Caco-2 (cell line): ENCODE measurements around the gene CDH13. TPM values are rescaled to one million over a fixed set of nuclear protein-coding genes. Genes with fewer than 3 reads are reported as not detected.
A peak's percentile ranks its signal among the peaks of the same experiment; 100 is the strongest.

Experiments used
- BruUV-seq: library from RNA; stranded (reverse); fragments of 400-500 nt; replicated peaks from 2 replicates; lab custom pipeline; 2021; lab: Mats Ljungman, UMichigan
- CTCF ChIA-PET: fragments of 300-600 bp; sonication (Branson Sonifier 250); formaldehyde crosslinking; loops from one replicate; lab custom pipeline; 2022; ENCODE audit warnings: antibody characterized with exemption; lab: Charles Lee
- POLR2A ChIA-PET: fragments of 300-600 bp; sonication (Branson Sonifier 250); formaldehyde crosslinking; loops from one replicate; lab custom pipeline; 2022; ENCODE audit warnings: antibody characterized with exemption; lab: Charles Lee
- DNase-seq, 2 experiments: peaks; one replicate each; pipeline versions ENCODE4 v3.0.0 to v3.0.0-alpha.2; 2020 to 2022
- H3K27me3 ChIP-seq: replicated peaks from 2 replicates; pipeline ENCODE4 v1.6.0; 2011; ENCODE audit warnings: low read length; ENCODE audit not compliant: control insufficient read depth, insufficient read depth
- H3K36me3 ChIP-seq: 2 replicates; pipeline ENCODE4 v1.5.1; 2011; ENCODE audit warnings: low read length; ENCODE audit not compliant: control insufficient read depth, insufficient read depth
- H3K4me1 ChIP-seq: fragments of 250-450 bp; sonication (Bioruptor Pico); 2 replicates; pipeline ENCODE4 v1.5.1; 2020; ENCODE audit warnings: mild to moderate bottlenecking
- H3K4me3 ChIP-seq: 2 replicates; pipeline ENCODE4 v1.5.1; 2011; ENCODE audit warnings: low read depth, mild to moderate bottlenecking, control low read depth, low read length
- H3K9me3 ChIP-seq: fragments of 250-450 bp; sonication (Bioruptor Pico); 2 replicates; pipeline ENCODE4 v1.5.1; 2020; ENCODE audit warnings: mild to moderate bottlenecking, moderate library complexity
- H3K27ac Mint-ChIP-seq: one replicate; pipeline ENCODE4 v1.8.0; 2022; ENCODE audit warnings: mixed read lengths; ENCODE audit not compliant: unreplicated experiment
- H3K27me3 Mint-ChIP-seq: one replicate; pipeline ENCODE4 v1.8.0; 2022; ENCODE audit warnings: mixed read lengths; ENCODE audit not compliant: insufficient read depth, unreplicated experiment
- H3K36me3 Mint-ChIP-seq: one replicate; pipeline ENCODE4 v1.8.0; 2022; ENCODE audit warnings: mild to moderate bottlenecking, mixed read lengths; ENCODE audit not compliant: insufficient read depth, unreplicated experiment
- H3K4me1 Mint-ChIP-seq: one replicate; pipeline ENCODE4 v1.8.0; 2022; ENCODE audit warnings: low read depth, mixed read lengths; ENCODE audit not compliant: unreplicated experiment
- H3K4me3 Mint-ChIP-seq: one replicate; pipeline ENCODE4 v1.8.0; 2022; ENCODE audit warnings: mild to moderate bottlenecking, moderate library complexity, mixed read lengths; ENCODE audit not compliant: unreplicated experiment
- H3K9me3 Mint-ChIP-seq: one replicate; pipeline ENCODE4 v1.8.0; 2022; ENCODE audit warnings: mixed read lengths; ENCODE audit not compliant: unreplicated experiment
- intact Hi-C: fragments of 100-400 bp; cut with micrococcal nuclease; formaldehyde crosslinking; loops from one replicate; pipeline ENCODE4 v1.10.0; 2022; ENCODE audit not compliant: unreplicated experiment
- total RNA-seq: library from RNA; stranded (reverse); gene quantifications from 2 replicates; pipeline ENCODE4 v1.2.3, GENCODE V29; 2022
- TF ChIP-seq, protein P1 (sequence below), 2 experiments: fragments of 200-600 bp in 1 of 2; IDR thresholded peaks; 1 replicate in 1 of 2; 2 replicates in 1 of 2; pipeline versions ENCODE4 v1.5.1 to v1.8.0; 2011 to 2022; ENCODE audit warnings: antibody characterized with exemption in 1 of 2, control low read depth in 1 of 2, inconsistent platforms in 1 of 2, low read depth in 1 of 2, low read length in 1 of 2, mild to moderate bottlenecking in 1 of 2, moderate library complexity in 1 of 2; ENCODE audit not compliant: insufficient read depth in 1 of 2, severe bottlenecking in 1 of 2, unreplicated experiment in 1 of 2

The CDH13 gene
- total RNA-seq, 1 experiment from 2014 or later = 2.2 TPM

DNA sequence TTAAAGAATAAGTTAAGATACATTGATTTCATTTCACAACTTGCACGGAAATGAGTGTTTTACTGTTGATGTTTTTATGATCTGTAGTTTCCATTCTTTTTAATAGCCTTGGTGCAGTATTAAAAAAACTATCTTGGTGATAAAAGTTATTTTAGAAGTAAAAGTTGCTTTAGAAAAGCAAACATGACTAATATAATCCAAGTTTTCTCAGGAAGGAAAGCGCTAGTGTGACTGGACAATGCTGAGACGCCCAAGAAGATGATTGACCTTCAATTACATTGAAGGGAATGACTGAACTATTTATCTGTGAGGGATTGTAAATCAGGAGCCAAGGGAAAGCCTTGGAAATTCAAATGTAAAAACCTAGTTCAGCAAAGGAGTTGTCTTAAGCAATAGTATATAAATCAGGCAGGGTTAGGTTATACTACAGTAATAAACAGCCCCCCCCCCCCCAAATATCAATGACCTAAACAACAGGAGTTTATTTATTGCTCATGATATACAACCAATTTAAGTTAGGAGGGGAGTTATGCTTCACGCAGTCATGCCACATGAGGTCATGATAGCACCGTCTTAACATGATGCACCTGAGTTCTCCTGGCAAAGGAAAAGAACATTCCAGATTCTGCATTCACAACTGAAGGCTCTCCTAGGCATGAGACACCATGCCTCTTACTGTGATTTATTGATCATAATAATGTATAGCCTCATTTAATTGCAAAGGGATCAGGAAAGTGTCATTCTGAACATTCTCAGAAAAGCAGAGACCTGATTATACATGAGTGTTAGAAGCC, 443.8 kb downstream of the CDH13 start:
- Mint-ChIP-seq H3K4me1 (no peaks in the 10 kb centered on the region), H3K9me3 (no peaks in the 10 kb centered on the region), H3K27me3 (peaks cover 2% of the 10 kb centered on the region), H3K36me3 (no peaks in the 10 kb centered on the region), H3K27ac (no peak overlapping the region), H3K4me3 (no peak overlapping the region)
- no peak for DNase-seq
- TF ChIP-seq, protein P1, sequence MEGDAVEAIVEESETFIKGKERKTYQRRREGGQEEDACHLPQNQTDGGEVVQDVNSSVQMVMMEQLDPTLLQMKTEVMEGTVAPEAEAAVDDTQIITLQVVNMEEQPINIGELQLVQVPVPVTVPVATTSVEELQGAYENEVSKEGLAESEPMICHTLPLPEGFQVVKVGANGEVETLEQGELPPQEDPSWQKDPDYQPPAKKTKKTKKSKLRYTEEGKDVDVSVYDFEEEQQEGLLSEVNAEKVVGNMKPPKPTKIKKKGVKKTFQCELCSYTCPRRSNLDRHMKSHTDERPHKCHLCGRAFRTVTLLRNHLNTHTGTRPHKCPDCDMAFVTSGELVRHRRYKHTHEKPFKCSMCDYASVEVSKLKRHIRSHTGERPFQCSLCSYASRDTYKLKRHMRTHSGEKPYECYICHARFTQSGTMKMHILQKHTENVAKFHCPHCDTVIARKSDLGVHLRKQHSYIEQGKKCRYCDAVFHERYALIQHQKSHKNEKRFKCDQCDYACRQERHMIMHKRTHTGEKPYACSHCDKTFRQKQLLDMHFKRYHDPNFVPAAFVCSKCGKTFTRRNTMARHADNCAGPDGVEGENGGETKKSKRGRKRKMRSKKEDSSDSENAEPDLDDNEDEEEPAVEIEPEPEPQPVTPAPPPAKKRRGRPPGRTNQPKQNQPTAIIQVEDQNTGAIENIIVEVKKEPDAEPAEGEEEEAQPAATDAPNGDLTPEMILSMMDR (IDR thresholded peaks at IDR 0.05; ENCODE audit: insufficient read depth in 1 of 2, low read depth in 1 of 2, low read length in 1 of 2, severe bottlenecking in 1 of 2, unreplicated experiment in 1 of 2) = peak in 1 of 2 experiments; percentile 8
- H3K9me3 ChIP-seq = no peaks in the 10 kb centered on the region; the same call in 1 of the 2 replicates
- intact Hi-C loops = loop anchor here (1.0 kb wide), 1 partner anchor 145 kb away; no protein-coding TSS in a partner anchor
- ChIA-PET POLR2A (no interaction called here), CTCF (no interaction called here)
- H3K27me3 ChIP-seq = no peaks in the 10 kb centered on the region
- no peak overlapping the region for H3K4me3 ChIP-seq
- no peaks in the 10 kb centered on the region for H3K4me1 ChIP-seq
- BruUV-seq = no TSS peak
- H3K36me3 ChIP-seq = no peaks in the 10 kb centered on the region

DNA sequence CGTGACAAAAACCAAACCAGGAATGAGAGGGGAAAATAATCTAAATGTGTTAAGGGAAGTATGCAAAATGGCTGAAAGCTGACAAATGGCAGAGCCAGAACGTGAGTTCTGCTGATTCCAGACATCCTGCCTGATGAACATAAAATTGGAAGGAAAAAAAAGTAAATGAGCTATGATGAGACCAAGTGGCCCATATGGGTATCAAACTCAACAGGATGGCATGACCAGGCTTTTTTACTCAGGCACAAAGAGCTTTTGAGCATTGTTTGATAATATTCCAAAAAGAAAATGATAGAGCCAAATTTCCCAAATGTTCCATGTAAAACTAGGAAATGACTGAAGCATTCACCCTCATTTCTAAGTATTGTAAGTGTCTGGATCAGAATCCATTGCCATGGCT, 449.2 kb downstream of the CDH13 start:
- no peaks in the 10 kb centered on the region for H3K4me1 Mint-ChIP-seq
- BruUV-seq = no TSS peak
- H3K4me3 Mint-ChIP-seq = no peak overlapping the region
- no peak for DNase-seq
- TF ChIP-seq, protein P1 (IDR thresholded peaks at IDR 0.05; ENCODE audit: insufficient read depth in 1 of 2, low read depth in 1 of 2, low read length in 1 of 2, severe bottlenecking in 1 of 2, unreplicated experiment in 1 of 2) = no peak
- intact Hi-C loops = no loop called here
- POLR2A ChIA-PET = no interaction called here
- Histone ChIP-seq H3K36me3 (no peaks in the 10 kb centered on the region), H3K27me3 (no peaks in the 10 kb centered on the region), H3K4me3 (no peak overlapping the region), H3K4me1 (no peaks in the 10 kb centered on the region), H3K9me3 (no peaks in the 10 kb centered on the region)
- H3K27me3 Mint-ChIP-seq = no peaks in the 10 kb centered on the region
- no peak overlapping the region for H3K27ac Mint-ChIP-seq
- CTCF ChIA-PET = no interaction called here
- no peaks in the 10 kb centered on the region for H3K36me3 Mint-ChIP-seq
- no peaks in the 10 kb centered on the region for H3K9me3 Mint-ChIP-seq

DNA sequence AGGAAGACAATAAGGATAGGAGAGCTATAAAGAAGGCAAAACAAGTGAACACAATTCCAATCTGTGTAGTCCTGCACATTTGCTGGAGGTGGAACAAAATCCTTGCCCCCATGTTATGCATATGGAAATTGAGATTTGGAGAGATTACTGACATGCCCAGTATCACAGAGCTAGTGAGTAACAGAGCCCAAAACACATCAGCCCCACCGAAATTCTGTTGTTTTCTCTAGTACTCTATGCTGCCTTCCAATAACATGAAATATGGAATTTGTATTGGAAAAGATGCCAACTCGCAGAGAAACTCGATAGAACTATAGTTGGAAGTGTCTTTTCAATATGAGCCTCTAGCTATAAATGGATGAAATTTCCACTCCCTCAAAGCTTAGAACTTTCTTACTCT, 456.6 kb downstream of the CDH13 start:
- peaks cover 4% of the 10 kb centered on the region for H3K27me3 Mint-ChIP-seq
- no peak overlapping the region for H3K4me3 ChIP-seq
- no peak overlapping the region for H3K27ac Mint-ChIP-seq
- no peaks in the 10 kb centered on the region for H3K9me3 ChIP-seq
- ChIA-PET CTCF (no interaction called here), POLR2A (no interaction called here)
- H3K4me1 ChIP-seq = no peaks in the 10 kb centered on the region
- no TSS peak for BruUV-seq
- H3K27me3 ChIP-seq = no peaks in the 10 kb centered on the region
- H3K36me3 Mint-ChIP-seq = no peaks in the 10 kb centered on the region
- intact Hi-C loops = no loop called here
- TF ChIP-seq, protein P1 (IDR thresholded peaks at IDR 0.05; ENCODE audit: insufficient read depth in 1 of 2, low read depth in 1 of 2, low read length in 1 of 2, severe bottlenecking in 1 of 2, unreplicated experiment in 1 of 2) = no peak
- H3K36me3 ChIP-seq = no peaks in the 10 kb centered on the region
- H3K4me1 Mint-ChIP-seq = no peaks in the 10 kb centered on the region
- no peak overlapping the region for H3K4me3 Mint-ChIP-seq
- peaks cover 10% of the 10 kb centered on the region for H3K9me3 Mint-ChIP-seq
- no peak for DNase-seq
